MG63 (cell line): ENCODE data around the gene OR2S2. TPM values are rescaled to one million over a fixed set of nuclear protein-coding genes. Genes with fewer than 3 reads are reported as not detected.
"Not testable (repeated sequence)": the region's sequence is repeated elsewhere in the genome, so short reads cannot be mapped to it uniquely, and the experiment has no call there.

ENCODE experiments used
- DNase-seq: peaks from one replicate; pipeline ENCODE4 v3.0.0-alpha.2; 2020
- H3K27me3 ChIP-seq: fragments of 250-450 bp; sonication (Bioruptor Pico); 2 replicates; pipeline ENCODE4 v1.5.1; 2020; ENCODE audit warnings: mild to moderate bottlenecking, moderate library complexity
- H3K36me3 ChIP-seq: fragments of 250-450 bp; sonication (Bioruptor Pico); 2 replicates; pipeline ENCODE4 v1.5.1; 2020; ENCODE audit warnings: mild to moderate bottlenecking, moderate library complexity
- H3K4me3 ChIP-seq: fragments of 250-450 bp; sonication (Bioruptor Pico); 2 replicates; pipeline ENCODE4 v1.5.1; 2020; ENCODE audit warnings: mild to moderate bottlenecking, moderate library complexity
- H3K9me3 ChIP-seq: fragments of 250-450 bp; sonication (Bioruptor Pico); 2 replicates; pipeline ENCODE4 v1.5.1; 2020; ENCODE audit warnings: mild to moderate bottlenecking, moderate library complexity
- total RNA-seq: library from RNA; depleted of rRNA; stranded (reverse); fragments of >200 nt; shearing (Covaris generic); gene quantifications from 2 replicates; pipeline ENCODE4 v1.2.3, GENCODE V29; 2014; ENCODE audit warnings: low replicate concordance; rRNA removed

The OR2S2 gene
- total RNA-seq: not detected in 2 replicates

- Histone ChIP-seq H3K9me3 (no peaks in the 10 kb centered on the region), H3K27me3 (no peaks in the 10 kb centered on the region), H3K36me3 (no peaks in the 10 kb centered on the region), H3K4me3 (no peak within 1 kb of the TSS)
- no peak for DNase-seq
Observed at GRCh38 chr9:35958104-35958837, at the start of gene OR2S2. Gene OR2S2 (minus strand): TSS chr9:35958154. CDS start chr9:35958098, 56 bp downstream.

- Histone ChIP-seq H3K4me3 (no peak overlapping the region), H3K9me3 (peaks cover 16% of the 10 kb centered on the region), H3K36me3 (no peaks in the 10 kb centered on the region), H3K27me3 (no peaks in the 10 kb centered on the region)
- DNase-seq: no peak
Observed at GRCh38 chr9:36007316-36007708, 49.4 kb upstream of the OR2S2 start.

- Histone ChIP-seq H3K9me3 (peaks cover 20% of the 10 kb centered on the region), H3K36me3 (no peaks in the 10 kb centered on the region), H3K4me3 (no peak overlapping the region), H3K27me3 (no peaks in the 10 kb centered on the region)
- DNase-seq: no peak
Observed at GRCh38 chr9:36006549-36007315, 48.8 kb upstream of the OR2S2 start.

GRCh38 chr9:36005891-36006290 is 47.9 kb upstream of the OR2S2 start:
- Histone ChIP-seq H3K4me3 (no peak overlapping the region), H3K9me3 (peaks cover 20% of the 10 kb centered on the region), H3K27me3 (no peaks in the 10 kb centered on the region), H3K36me3 (no peaks in the 10 kb centered on the region)
- DNase-seq: no peak

- H3K9me3 ChIP-seq: peaks cover 25% of the 10 kb centered on the region
- no peak overlapping the region for H3K4me3 ChIP-seq
Observed at GRCh38 chr9:35998333-35998732, 40.4 kb upstream of the OR2S2 start.

GRCh38 chr9:35997016-35997415 is 39.1 kb upstream of the OR2S2 start:
- peak; percentile 84 for DNase-seq
- not testable (repeated sequence) for H3K27me3 ChIP-seq, H3K4me3 ChIP-seq, H3K36me3 ChIP-seq
- peaks cover 25% of the 10 kb centered on the region for H3K9me3 ChIP-seq

More at GRCh38 chr9:35998333-35998732, 40.4 kb upstream of the OR2S2 start:
- Histone ChIP-seq H3K27me3 (no peaks in the 10 kb centered on the region), H3K36me3 (peaks cover 8% of the 10 kb centered on the region)
- no peak for DNase-seq

- H3K4me3 ChIP-seq: no peak overlapping the region
- H3K27me3 ChIP-seq: no peaks in the 10 kb centered on the region
- DNase-seq: peak; percentile 98
- peaks cover 22% of the 10 kb centered on the region for H3K9me3 ChIP-seq
- H3K36me3 ChIP-seq: peaks cover 8% of the 10 kb centered on the region
Observed at GRCh38 chr9:35996358-35996970, 38.5 kb upstream of the OR2S2 start.

- no peak for DNase-seq
- Histone ChIP-seq H3K9me3 (peaks cover 19% of the 10 kb centered on the region), H3K36me3 (peaks cover 8% of the 10 kb centered on the region), H3K27me3 (no peaks in the 10 kb centered on the region), H3K4me3 (no peak overlapping the region)
Observed at GRCh38 chr9:35994959-35995358, 37.0 kb upstream of the OR2S2 start.

- H3K4me3 ChIP-seq: no peak overlapping the region
- H3K27me3 ChIP-seq: no peaks in the 10 kb centered on the region
- peaks cover 19% of the 10 kb centered on the region for H3K9me3 ChIP-seq
- DNase-seq: no peak
- peaks cover 8% of the 10 kb centered on the region for H3K36me3 ChIP-seq
Observed at GRCh38 chr9:35993976-35994720, 36.2 kb upstream of the OR2S2 start.

- not testable (repeated sequence) for H3K36me3 ChIP-seq, H3K27me3 ChIP-seq, DNase-seq, H3K4me3 ChIP-seq
- H3K9me3 ChIP-seq: peaks cover 11% of the 10 kb centered on the region
Observed at GRCh38 chr9:35993136-35993535, 35.2 kb upstream of the OR2S2 start.

GRCh38 chr9:35990155-35990554 is 32.2 kb upstream of the OR2S2 start:
- no peak overlapping the region for H3K4me3 ChIP-seq
- DNase-seq: no peak

GRCh38 chr9:35984021-35984420 is 26.1 kb upstream of the OR2S2 start:
- Histone ChIP-seq H3K9me3 (no peaks in the 10 kb centered on the region), H3K36me3 (no peaks in the 10 kb centered on the region), H3K27me3 (no peaks in the 10 kb centered on the region), H3K4me3 (no peak overlapping the region)
- no peak for DNase-seq

More at GRCh38 chr9:35990155-35990554, 32.2 kb upstream of the OR2S2 start:
- Histone ChIP-seq H3K27me3 (no peaks in the 10 kb centered on the region), H3K36me3 (no peaks in the 10 kb centered on the region), H3K9me3 (no peaks in the 10 kb centered on the region; the same call in 1 of the 2 replicates)

GRCh38 chr9:35981699-35982098 is 23.7 kb upstream of the OR2S2 start:
- Histone ChIP-seq H3K27me3 (no peaks in the 10 kb centered on the region), H3K36me3 (no peaks in the 10 kb centered on the region), H3K9me3 (peaks cover 11% of the 10 kb centered on the region; the same call in 1 of the 2 replicates), H3K4me3 (no peak overlapping the region)
- no peak for DNase-seq

GRCh38 chr9:35980289-35981011 is 22.5 kb upstream of the OR2S2 start:
- no peak for DNase-seq
- Histone ChIP-seq H3K36me3 (no peaks in the 10 kb centered on the region), H3K4me3 (no peak overlapping the region), H3K9me3 (peaks cover 20% of the 10 kb centered on the region), H3K27me3 (no peaks in the 10 kb centered on the region)

- no peak overlapping the region for H3K4me3 ChIP-seq
- peaks cover 36% of the 10 kb centered on the region for H3K9me3 ChIP-seq
- H3K27me3 ChIP-seq: no peaks in the 10 kb centered on the region
- no peaks in the 10 kb centered on the region for H3K36me3 ChIP-seq
- DNase-seq: no peak
Observed at GRCh38 chr9:35978792-35979191, 20.8 kb upstream of the OR2S2 start.

GRCh38 chr9:35976726-35977125 is 18.8 kb upstream of the OR2S2 start:
- no peak overlapping the region for H3K4me3 ChIP-seq

More at GRCh38 chr9:35976726-35977125, 18.8 kb upstream of the OR2S2 start:
- Histone ChIP-seq H3K9me3 (peaks cover 40% of the 10 kb centered on the region), H3K36me3 (no peaks in the 10 kb centered on the region), H3K27me3 (no peaks in the 10 kb centered on the region)
- DNase-seq: no peak
